B cell (primary cell): Measurements from ENCODE around the gene ZNF611.

Experiments
- CTCF ChIP-seq: fragments of 200-600 bp; IDR thresholded peaks from one replicate; pipeline ENCODE4 v1.8.0; 2022; ENCODE audit warnings: antibody characterized with exemption, mild to moderate bottlenecking
- EZH2 ChIP-seq: IDR thresholded peaks from 2 replicates; pipeline ENCODE4 v1.6.1; 2012; ENCODE audit warnings: borderline replicate concordance, low read depth, mild to moderate bottlenecking, moderate library complexity, low read length; ENCODE audit not compliant: insufficient read depth, poor library complexity, severe bottlenecking

- TF ChIP-seq CTCF (no peak), EZH2 (no peak)
Measured at GRCh38 chr19:52653161-52653560, 81.7 kb downstream of the ZNF611 start.
